Measurements from ENCODE around the gene CDRT15L2.
"Not testable (repeated sequence)": the region's sequence is repeated elsewhere in the genome, so short reads cannot be mapped to it uniquely, and the experiment has no call there.

The CDRT15L2 gene

DNA sequence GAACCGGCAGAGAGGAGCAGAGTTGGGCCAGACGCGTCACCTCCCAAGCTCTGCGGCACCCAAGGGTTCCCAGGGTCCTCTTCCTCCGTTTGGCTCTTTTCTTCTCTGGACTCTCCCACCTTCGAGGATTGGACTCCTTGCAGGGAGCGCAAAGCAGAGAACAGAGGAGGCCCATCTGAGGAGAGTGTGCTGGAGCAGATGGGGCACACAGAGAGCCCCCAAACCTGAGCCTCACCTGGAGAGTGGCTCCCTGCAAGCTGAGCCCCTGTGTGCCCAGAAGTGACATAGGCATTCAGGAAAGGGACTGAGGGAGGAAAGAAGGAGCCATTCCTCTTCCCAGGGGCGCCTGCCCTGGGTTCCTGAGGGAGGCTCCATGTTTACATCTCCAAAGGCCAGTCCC, 6.3 kb upstream of the CDRT15L2 start:
- DNase-seq (ENCODE audit: low read depth in 2 of 2) = not testable (repeated sequence)

- DNase-seq (ENCODE audit: low read depth in 2 of 2) = not testable (repeated sequence)
Measured at GRCh38 chr17:20575071-20575470, 4.5 kb upstream of the CDRT15L2 start.

GRCh38 chr17:20583891-20584577, 4.5 kb downstream of the CDRT15L2 start:
- not testable (repeated sequence) for DNase-seq (ENCODE audit: low read depth in 2 of 2)

DNA sequence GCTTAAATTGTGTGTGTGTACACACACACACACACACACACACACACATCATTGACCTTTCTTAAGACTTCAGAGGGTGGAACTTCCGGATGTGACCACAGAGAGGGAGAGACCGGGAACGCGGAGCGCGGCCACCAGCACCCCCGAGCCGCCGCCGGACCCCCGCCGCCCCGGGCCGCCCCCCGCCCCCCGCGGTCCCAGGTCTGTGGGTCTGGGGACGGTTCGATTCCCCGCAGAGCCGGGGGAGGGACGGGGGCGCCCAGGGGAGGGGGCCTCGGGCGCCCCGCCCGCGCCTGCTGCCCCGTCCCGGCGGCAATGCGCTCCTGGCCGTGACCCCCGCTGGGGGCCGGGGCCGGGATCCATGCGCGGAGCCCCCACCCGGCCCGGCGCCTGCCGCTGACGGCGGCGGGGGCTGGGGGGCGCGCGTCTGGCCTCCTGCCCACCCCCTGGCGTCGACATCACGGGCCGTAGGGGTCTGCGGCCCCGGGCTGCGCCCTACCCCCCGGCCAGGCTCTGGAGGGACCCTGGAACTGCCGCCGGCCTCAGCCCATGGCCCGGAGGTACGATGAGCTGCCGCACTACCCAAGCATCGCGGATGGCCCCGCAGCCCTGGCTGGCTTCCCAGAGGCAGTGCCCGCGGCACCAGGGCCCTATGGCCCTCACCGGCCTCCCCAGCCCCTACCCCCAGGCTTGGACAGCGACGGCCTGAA, 9.4 kb downstream of the CDRT15L2 start:
- DNase-seq (ENCODE audit: low read depth in 2 of 2) = not testable (repeated sequence)

DNA sequence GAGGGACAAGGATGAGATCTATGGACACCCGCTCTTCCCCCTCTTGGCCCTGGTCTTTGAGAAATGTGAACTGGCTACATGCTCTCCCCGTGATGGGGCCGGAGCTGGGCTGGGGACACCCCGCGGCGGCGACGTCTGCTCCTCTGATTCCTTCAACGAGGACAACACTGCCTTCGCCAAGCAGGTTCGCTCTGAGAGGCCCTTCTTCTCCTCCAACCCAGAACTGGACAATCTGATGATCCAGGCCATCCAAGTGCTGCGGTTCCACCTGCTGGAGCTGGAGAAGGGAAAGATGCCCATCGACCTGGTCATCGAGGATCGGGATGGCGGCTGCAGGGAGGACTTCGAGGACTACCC, 9.9 kb downstream of the CDRT15L2 start:
- not testable (repeated sequence) for DNase-seq (ENCODE audit: low read depth in 2 of 2)

GRCh38 chr17:20591040-20591439, 11.5 kb downstream of the CDRT15L2 start:
- not testable (repeated sequence) for DNase-seq (ENCODE audit: low read depth in 2 of 2)

- DNase-seq (ENCODE audit: low read depth in 2 of 2) = not testable (repeated sequence)
Measured at GRCh38 chr17:20605568-20605967, 26.0 kb downstream of the CDRT15L2 start.

DNA sequence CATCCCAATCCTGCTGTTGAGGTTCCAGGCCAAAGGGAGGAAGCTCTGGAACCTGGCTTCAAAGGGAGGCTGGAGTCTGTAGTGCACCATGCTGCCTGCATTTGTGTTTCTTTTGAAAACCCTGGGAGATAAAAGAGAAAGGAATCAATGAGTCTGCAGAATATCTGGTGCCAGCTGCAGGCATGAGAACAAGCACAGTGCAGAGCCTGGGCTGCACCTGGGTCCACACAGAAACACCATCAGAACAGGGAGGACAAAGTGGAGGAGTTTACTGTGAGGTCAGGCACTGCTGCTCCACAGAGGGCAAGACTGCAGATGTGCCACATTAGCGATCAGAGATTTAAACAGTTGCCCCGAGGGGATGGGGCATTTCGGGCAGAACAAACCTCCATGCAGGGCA, 30.0 kb downstream of the CDRT15L2 start:
- not testable (repeated sequence) for DNase-seq (ENCODE audit: low read depth in 2 of 2)

GRCh38 chr17:20611309-20611708, 31.8 kb downstream of the CDRT15L2 start:
- no peak for DNase-seq (ENCODE audit: low read depth in 2 of 2)

GRCh38 chr17:20612635-20613034, 33.1 kb downstream of the CDRT15L2 start:
- no peak for DNase-seq (ENCODE audit: low read depth in 2 of 2)

DNA sequence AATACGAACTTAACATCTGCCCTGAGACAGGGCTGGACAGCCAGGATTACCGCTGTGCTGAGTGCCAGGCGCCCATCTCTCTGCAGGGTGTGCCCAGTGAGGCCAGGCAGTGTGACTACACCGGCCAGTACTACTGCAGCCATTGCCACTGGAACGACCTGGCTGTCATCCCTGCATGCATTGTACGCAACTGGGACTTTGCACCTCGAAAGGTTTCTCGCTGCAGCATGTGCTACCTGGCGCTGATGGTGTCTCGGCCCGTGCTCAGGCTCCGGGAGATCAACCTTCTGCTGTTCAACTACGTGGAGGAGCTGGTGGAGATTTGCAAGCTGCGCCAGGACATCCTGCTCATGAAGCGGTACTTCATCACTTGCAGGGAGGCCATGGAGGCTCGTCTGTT, 33.7 kb downstream of the CDRT15L2 start:
- no peak for DNase-seq (ENCODE audit: low read depth in 2 of 2)

DNA sequence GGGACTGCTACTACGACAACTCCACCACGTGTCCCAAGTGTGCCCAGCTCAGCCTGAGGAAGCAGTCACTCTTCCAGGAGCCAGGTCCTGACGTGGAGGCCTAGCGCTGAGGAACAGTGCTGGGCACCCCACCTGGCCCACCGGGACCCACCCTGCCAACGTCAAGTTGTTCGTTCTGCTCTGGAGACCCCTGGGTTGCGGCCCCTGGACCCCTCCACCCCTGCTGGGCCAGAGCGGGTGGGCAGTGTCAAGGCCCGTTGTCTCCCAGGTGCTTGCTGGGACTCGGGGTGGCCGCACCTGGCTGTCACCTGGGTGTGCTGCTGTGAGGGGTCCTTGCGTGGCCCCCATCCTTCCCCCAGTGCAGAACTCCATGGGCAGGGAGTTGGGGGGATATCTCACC, 34.4 kb downstream of the CDRT15L2 start:
- DNase-seq (ENCODE audit: low read depth in 2 of 2) = no peak

- not testable (repeated sequence) for DNase-seq (ENCODE audit: low read depth in 2 of 2)
Measured at GRCh38 chr17:20615461-20615860, 35.9 kb downstream of the CDRT15L2 start.

Measured in stimulated activated CD4-positive, alpha-beta T cell treated with anti-CD3 and anti-CD28 coated beads, Interleukin-12 subunit alpha, Interleukin-12 subunit beta, amount 100 ng/mL, for 24 hours (primary cell).